ENCODE measurements around the gene TMEM52. TPM values are rescaled to one million over a fixed set of nuclear protein-coding genes. Genes with fewer than 3 reads are reported as not detected.

TMEM52 gene
- total and polyA plus RNA-seq, 4 donors = 2.6 to 13.1 (median 3.0) TPM

- Histone ChIP-seq H3K4me3 (ENCODE audit: low read depth in 1 of 3, low read length in 3 of 3) (no peak overlapping the region), H3K9ac (ENCODE audit: low read depth in 1 of 2, low read length in 2 of 2) (no peak overlapping the region), H3K9me3 (ENCODE audit: control insufficient read depth in 4 of 4, low read length in 3 of 4) (no peaks in the 10 kb centered on the region), H3K27ac (ENCODE audit: low read depth in 1 of 2, low read length in 2 of 2) (no peak overlapping the region), H3K36me3 (ENCODE audit: control insufficient read depth in 4 of 4, insufficient read depth in 3 of 4, low read depth in 1 of 4, low read length in 3 of 4) (no peaks in the 10 kb centered on the region), H3K4me1 (ENCODE audit: control insufficient read depth in 4 of 4, insufficient read depth in 4 of 4, low read length in 3 of 4) (peaks cover 15 to 25% (median 19%) of the 10 kb centered on the region in 4 donors), H3K27me3 (ENCODE audit: control insufficient read depth in 4 of 4, insufficient read depth in 4 of 4, low read length in 3 of 4) (no peaks in the 10 kb centered on the region)
- WGBS = 91% methylated on average over 27 of the region's 27 CpGs
- no peak for DNase-seq (ENCODE audit: low spot score)
- TF ChIP-seq ATF3 (IDR thresholded peaks at IDR 0.05) = no peak
- no peak for TF ChIP-seq CTCF (IDR thresholded peaks at IDR 0.05; ENCODE audit: low read depth, low read length, missing input control)
- TF ChIP-seq RXRA (IDR thresholded peaks at IDR 0.05) = no peak
- TF ChIP-seq EGR1 (IDR thresholded peaks at IDR 0.05; ENCODE audit: low read depth in 2 of 2) = no peak
- no peak for TF ChIP-seq SP1 (IDR thresholded peaks at IDR 0.05)
- TF ChIP-seq YY1 (IDR thresholded peaks at IDR 0.05) = no peak
- no peak for TF ChIP-seq NR2F2 (IDR thresholded peaks at IDR 0.05)
- no peak for TF ChIP-seq REST (IDR thresholded peaks at IDR 0.05)
- TF ChIP-seq FOXA1 (IDR thresholded peaks at IDR 0.05) = no peak
- TF ChIP-seq TAF1 (conservative IDR thresholded peaks at IDR 0.05) = no peak
- TF ChIP-seq FOXA2 (IDR thresholded peaks at IDR 0.05) = no peak
- TF ChIP-seq HNF4G (IDR thresholded peaks at IDR 0.05) = no peak
- no peak for TF ChIP-seq GABPA (IDR thresholded peaks at IDR 0.05 in 1 of 2, conservative IDR thresholded peaks at IDR 0.05 in 1 of 2)
These were observed 6.6 kb upstream of the TMEM52 start for GRCh38 chr1:1925437-1926345.

GRCh38 chr1:1924849-1925248 lies 5.8 kb upstream of the TMEM52 start:
- Histone ChIP-seq H3K27ac (ENCODE audit: low read depth in 1 of 2, low read length in 2 of 2) (no peak overlapping the region), H3K4me1 (ENCODE audit: control insufficient read depth in 4 of 4, insufficient read depth in 4 of 4, low read length in 3 of 4) (peaks cover 15 to 25% (median 19%) of the 10 kb centered on the region in 4 donors), H3K27me3 (ENCODE audit: control insufficient read depth in 4 of 4, insufficient read depth in 4 of 4, low read length in 3 of 4) (no peaks in the 10 kb centered on the region), H3K4me3 (ENCODE audit: low read depth in 1 of 3, low read length in 3 of 3) (no peak overlapping the region), H3K9ac (ENCODE audit: low read depth in 1 of 2, low read length in 2 of 2) (no peak overlapping the region), H3K36me3 (ENCODE audit: control insufficient read depth in 4 of 4, insufficient read depth in 3 of 4, low read depth in 1 of 4, low read length in 3 of 4) (no peaks in the 10 kb centered on the region), H3K9me3 (ENCODE audit: control insufficient read depth in 4 of 4, low read length in 3 of 4) (no peaks in the 10 kb centered on the region)
- no peak for TF ChIP-seq NR2F2 (IDR thresholded peaks at IDR 0.05)
- TF ChIP-seq MAX (IDR thresholded peaks at IDR 0.05) = no peak
- TF ChIP-seq FOXA1 (IDR thresholded peaks at IDR 0.05) = no peak
- TF ChIP-seq ZBTB33 (IDR thresholded peaks at IDR 0.05) = no peak
- no peak for TF ChIP-seq ATF3 (IDR thresholded peaks at IDR 0.05)
- TF ChIP-seq JUND (IDR thresholded peaks at IDR 0.05) = no peak
- no peak for TF ChIP-seq RAD21 (IDR thresholded peaks at IDR 0.05)
- no peak for TF ChIP-seq SP1 (IDR thresholded peaks at IDR 0.05)
- no peak for TF ChIP-seq CTCF (IDR thresholded peaks at IDR 0.05; ENCODE audit: low read depth, low read length, missing input control)
- no peak for TF ChIP-seq HNF4G (IDR thresholded peaks at IDR 0.05)
- no peak for TF ChIP-seq FOXA2 (IDR thresholded peaks at IDR 0.05)
- TF ChIP-seq EGR1 (IDR thresholded peaks at IDR 0.05; ENCODE audit: low read depth in 2 of 2) = no peak
- TF ChIP-seq GABPA (IDR thresholded peaks at IDR 0.05 in 1 of 2, conservative IDR thresholded peaks at IDR 0.05 in 1 of 2) = no peak
- no peak for TF ChIP-seq HNF4A (conservative IDR thresholded peaks at IDR 0.05)
- TF ChIP-seq RXRA (IDR thresholded peaks at IDR 0.05) = no peak
- no peak for TF ChIP-seq YY1 (IDR thresholded peaks at IDR 0.05)
- 93% methylated on average over 21 of the region's 21 CpGs for WGBS
- no peak for DNase-seq (ENCODE audit: low spot score)
